ENCODE measurements around the gene CLCN7.

The CLCN7 gene

DNA sequence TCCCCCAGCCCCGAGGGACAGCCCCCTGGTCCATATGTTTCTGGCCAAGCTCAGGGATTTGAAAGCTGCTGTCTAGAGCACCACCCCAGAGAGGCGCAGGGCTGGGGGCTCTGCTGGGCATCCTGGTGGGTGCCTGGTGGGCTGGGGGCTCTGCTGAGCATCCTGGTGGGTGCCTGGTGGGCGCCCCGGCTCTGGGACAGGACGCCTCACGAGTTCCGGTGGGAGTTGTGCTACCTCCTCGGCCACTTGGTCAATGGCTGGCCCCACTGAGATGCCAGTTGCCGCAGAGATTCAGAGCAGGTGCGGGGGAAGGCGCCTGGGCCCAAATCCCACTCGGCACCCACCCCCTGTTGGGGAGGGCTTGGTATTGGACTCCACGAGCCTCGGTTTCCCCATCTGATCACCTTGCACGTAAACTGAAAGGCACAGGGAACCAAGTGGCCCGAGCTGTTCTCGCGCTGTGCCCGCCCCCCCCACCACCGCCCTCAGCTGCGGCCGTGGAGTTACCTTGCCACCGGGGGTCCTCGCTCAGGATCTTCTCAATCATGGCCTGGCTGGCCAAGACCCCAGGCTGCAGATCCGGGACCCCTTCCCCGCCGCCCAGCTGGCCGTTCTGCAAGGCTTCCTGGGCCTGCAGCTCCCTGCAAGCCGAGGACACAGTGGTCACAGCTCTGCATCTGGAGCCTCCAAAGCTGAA, 73.6 kb downstream of the CLCN7 start:
- no peak overlapping the region for H3K4me3 ChIP-seq (ENCODE audit: low read length)

DNA sequence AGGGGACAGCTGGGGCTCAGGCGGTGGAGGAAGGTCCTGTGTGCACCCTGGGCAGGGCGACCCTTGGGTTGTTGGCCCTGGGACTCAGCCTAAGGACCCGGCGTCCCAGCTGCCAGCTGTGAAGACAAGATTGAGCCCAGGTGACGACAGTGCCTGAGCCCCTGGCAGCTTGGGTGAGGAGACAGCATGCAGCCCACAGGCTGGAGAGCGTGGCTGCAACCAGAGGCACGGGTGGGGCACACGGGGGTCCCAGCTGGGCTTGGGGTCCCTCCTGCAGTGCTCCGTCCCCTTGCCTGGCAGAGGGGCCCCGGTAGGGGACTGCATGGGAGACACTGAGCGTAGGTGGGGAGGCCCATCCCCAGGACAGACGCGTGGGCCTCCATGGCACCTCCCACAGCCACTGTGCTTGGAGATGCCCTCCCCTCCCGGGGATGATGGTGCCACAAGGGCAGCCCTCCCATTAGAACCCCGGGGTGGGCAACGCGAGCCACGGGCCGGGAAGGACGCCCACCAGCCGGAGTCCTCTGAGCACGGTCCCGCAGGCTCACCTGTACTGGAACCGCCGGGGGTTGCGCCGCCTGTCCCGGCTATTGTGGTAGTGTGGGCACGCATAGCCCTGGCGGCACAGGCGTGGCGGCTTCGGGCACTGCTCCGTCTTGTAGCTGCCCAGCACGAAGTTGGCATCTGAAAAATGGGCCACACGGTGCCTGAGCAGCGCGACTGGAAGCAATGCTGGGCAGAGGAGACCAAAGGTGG, 75.8 kb downstream of the CLCN7 start:
- no peak for DNase-seq (ENCODE audit: low read depth)
- H3K4me3 ChIP-seq (ENCODE audit: low read length): no peak overlapping the region
- TF ChIP-seq, protein P1, sequence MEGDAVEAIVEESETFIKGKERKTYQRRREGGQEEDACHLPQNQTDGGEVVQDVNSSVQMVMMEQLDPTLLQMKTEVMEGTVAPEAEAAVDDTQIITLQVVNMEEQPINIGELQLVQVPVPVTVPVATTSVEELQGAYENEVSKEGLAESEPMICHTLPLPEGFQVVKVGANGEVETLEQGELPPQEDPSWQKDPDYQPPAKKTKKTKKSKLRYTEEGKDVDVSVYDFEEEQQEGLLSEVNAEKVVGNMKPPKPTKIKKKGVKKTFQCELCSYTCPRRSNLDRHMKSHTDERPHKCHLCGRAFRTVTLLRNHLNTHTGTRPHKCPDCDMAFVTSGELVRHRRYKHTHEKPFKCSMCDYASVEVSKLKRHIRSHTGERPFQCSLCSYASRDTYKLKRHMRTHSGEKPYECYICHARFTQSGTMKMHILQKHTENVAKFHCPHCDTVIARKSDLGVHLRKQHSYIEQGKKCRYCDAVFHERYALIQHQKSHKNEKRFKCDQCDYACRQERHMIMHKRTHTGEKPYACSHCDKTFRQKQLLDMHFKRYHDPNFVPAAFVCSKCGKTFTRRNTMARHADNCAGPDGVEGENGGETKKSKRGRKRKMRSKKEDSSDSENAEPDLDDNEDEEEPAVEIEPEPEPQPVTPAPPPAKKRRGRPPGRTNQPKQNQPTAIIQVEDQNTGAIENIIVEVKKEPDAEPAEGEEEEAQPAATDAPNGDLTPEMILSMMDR (conservative IDR thresholded peaks at IDR 0.05; ENCODE audit: low read length): no peak

More for the DNA sequence above, 73.6 kb downstream of the CLCN7 start:
- no peak for DNase-seq (ENCODE audit: low read depth)
- TF ChIP-seq, protein P1 (conservative IDR thresholded peaks at IDR 0.05; ENCODE audit: low read length): no peak

DNA sequence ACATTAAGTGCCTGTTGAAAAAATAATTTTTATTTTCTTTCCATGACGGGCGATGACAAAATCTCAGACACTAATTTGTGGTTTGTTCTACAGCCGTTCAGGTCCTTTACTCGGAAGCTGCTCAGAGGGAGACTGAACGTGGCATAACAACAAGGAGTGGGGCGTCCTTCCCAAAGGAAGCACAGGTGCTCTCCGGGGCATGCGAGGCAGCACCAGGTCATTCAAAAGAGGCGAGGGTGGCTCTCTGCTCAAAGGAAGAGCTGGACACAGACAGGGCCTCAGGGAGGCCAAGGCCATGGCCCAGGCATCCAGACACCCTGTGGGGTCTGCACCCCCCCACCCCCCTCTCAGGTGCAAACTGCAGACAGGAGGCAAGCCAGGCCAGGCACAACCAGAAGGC, 76.5 kb downstream of the CLCN7 start:
- DNase-seq (ENCODE audit: low read depth): no peak
- TF ChIP-seq, protein P1 (conservative IDR thresholded peaks at IDR 0.05; ENCODE audit: low read length): no peak
- no peak overlapping the region for H3K4me3 ChIP-seq (ENCODE audit: low read length)

DNA sequence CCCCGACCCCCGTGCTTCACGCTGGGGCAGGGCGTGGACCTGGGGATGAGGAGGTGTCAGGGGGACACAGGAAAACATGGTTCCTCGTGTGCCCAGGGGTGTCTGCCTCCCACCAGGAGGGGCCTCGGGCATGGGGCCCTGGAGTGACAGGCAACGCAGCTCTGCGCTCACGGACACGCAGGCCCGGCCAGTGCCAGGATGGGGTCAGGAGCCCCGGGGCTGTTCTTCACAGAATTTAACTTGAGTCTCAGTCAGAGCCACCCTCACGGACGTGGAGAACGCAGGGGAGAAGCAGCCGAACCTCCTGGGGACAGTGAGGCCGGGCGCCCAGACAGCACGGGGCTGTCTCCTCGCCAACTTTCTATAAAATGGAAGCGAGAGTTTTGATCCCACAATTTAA, 77.0 kb downstream of the CLCN7 start:
- no peak for DNase-seq (ENCODE audit: low read depth)
- H3K4me3 ChIP-seq (ENCODE audit: low read length): no peak overlapping the region

DNA sequence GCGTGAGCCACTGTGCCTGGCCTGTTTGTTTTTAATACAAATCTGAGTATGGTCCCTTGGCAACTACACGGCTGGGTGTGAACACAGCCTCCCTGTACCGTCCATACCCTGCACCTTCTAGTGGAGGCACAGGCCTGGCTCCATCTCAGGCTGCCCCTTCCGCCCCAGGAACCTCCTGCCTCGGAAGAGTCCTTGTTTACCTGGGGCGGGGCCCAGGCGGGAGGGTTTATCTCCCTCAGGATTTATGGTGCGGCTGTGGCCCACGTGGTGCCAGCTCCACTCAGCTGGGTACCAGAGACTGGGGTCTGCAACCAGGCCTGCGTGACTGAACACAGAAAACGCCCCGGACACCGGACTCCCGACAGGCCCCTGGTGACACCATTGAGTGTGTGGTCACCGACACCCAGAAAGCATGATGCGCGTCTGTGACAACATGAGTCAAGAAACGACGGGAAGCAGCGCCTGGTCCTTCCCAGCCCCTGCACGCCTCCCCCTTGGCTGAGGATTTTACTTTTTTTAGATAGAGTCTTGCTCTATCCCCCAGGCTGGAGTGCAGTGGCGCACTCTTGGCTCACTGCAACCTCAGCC, 79.3 kb downstream of the CLCN7 start:
- TF ChIP-seq, protein P1 (conservative IDR thresholded peaks at IDR 0.05; ENCODE audit: low read length): no peak
- DNase-seq (ENCODE audit: low read depth): no peak

More for the DNA sequence above, 77.0 kb downstream of the CLCN7 start:
- TF ChIP-seq, protein P1 (conservative IDR thresholded peaks at IDR 0.05; ENCODE audit: low read length): no peak

More for the DNA sequence above, 79.3 kb downstream of the CLCN7 start:
- H3K4me3 ChIP-seq (ENCODE audit: low read length): no peak overlapping the region

Data from AG10803 (cell line).